GM12878 (cell line): ENCODE results near the gene RAPSN. TPM values are rescaled to one million over a fixed set of nuclear protein-coding genes. Genes with fewer than 3 reads are reported as not detected.

Experiments
- ATAC-seq: fragments of 200-7000 bp; cut with Tn5 transposase; 3 replicates; pipeline ENCODE4 v1.9.1; 2020; ENCODE audit warnings: mild to moderate bottlenecking, moderate library complexity
- BruUV-seq: library from RNA; stranded (reverse); fragments of 400-500 nt; replicated peaks from 2 replicates; lab custom pipeline; 2021; lab: Mats Ljungman, UMichigan
- CTCF ChIA-PET: fragments of 300-600 bp; sonication (Branson Sonifier 250); formaldehyde crosslinking; extraction: SDS; loops from one replicate; lab custom pipeline; 2021; ENCODE audit warnings: inconsistent platforms; lab: Yijun Ruan, JAX
- POLR2A ChIA-PET: fragments of 350-600 bp; formaldehyde crosslinking; extraction: SDS; loops from one replicate; lab custom pipeline; 2021; ENCODE audit warnings: inconsistent platforms; lab: Charles Lee
- RAD21 ChIA-PET: fragments of 300-600 bp; sonication (Branson Sonifier 250); formaldehyde crosslinking; loops from one replicate; lab custom pipeline; 2023; ENCODE audit warnings: antibody characterized with exemption; ENCODE audit not compliant: unreplicated experiment; lab: Charles Lee
- SMC1A ChIA-PET: fragments of 300-600 bp; sonication (Branson Sonifier 250); formaldehyde crosslinking; loops from one replicate; lab custom pipeline; 2023; ENCODE audit not compliant: unreplicated experiment, uncharacterized antibody; lab: Charles Lee
- DNase-seq: peaks from one replicate; pipeline ENCODE4 v3.0.0-alpha.2; 2011; ENCODE audit warnings: low read depth, low spot score
- FAIRE-seq: peaks from 3 replicates; lab custom pipeline; 2011; peaks lifted over from hg19 to GRCh38; lab: Jason Lieb, UNC
- H2AFZ ChIP-seq: 2 replicates; pipeline ENCODE4 v1.6.0; 2011; ENCODE audit warnings: low read depth, low read length, control low read depth; ENCODE audit not compliant: control insufficient read depth
- H3K27ac ChIP-seq: 2 replicates; pipeline ENCODE4 v1.5.1; 2011; ENCODE audit warnings: control low read depth; ENCODE audit not compliant: control insufficient read depth, insufficient read depth
- H3K27me3 ChIP-seq, 2 experiments: replicated peaks in 1 of 2; 2 replicates each; pipeline versions ENCODE4 v1.6.0 to v1.6.1; 2011; ENCODE audit warnings: low read length in 1 of 2; ENCODE audit not compliant: control insufficient read depth in 2 of 2, insufficient read depth in 2 of 2
- H3K36me3 ChIP-seq, 2 experiments: 2 replicates each; pipeline ENCODE4 v1.5.1; 2011; ENCODE audit warnings: low read length in 1 of 2; ENCODE audit not compliant: control insufficient read depth in 2 of 2, insufficient read depth in 2 of 2
- H3K4me1 ChIP-seq: 2 replicates; pipeline ENCODE4 v1.6.1; 2011; ENCODE audit warnings: mild to moderate bottlenecking, low read length, moderate library complexity, mixed read lengths; ENCODE audit not compliant: control insufficient read depth, insufficient read depth
- H3K4me2 ChIP-seq: 2 replicates; pipeline ENCODE4 v1.6.0; 2011; ENCODE audit warnings: control low read depth; ENCODE audit not compliant: control insufficient read depth, insufficient read depth
- H3K4me3 ChIP-seq: fragments of 200-600 bp; sonication (generic); 2 replicates; pipeline ENCODE4 v1.5.1; 2016
- H3K79me2 ChIP-seq: 2 replicates; pipeline ENCODE4 v1.6.0; 2011; ENCODE audit warnings: low read length; ENCODE audit not compliant: control insufficient read depth, insufficient read depth
- H3K9ac ChIP-seq: 2 replicates; pipeline ENCODE4 v1.8.0; 2011; ENCODE audit warnings: low read length, control low read depth, mixed read lengths; ENCODE audit not compliant: control insufficient read depth, insufficient read depth
- H3K9me3 ChIP-seq: replicated peaks from 3 replicates; pipeline ENCODE4 v1.5.1; 2011; ENCODE audit warnings: mild to moderate bottlenecking, low read length; ENCODE audit not compliant: control insufficient read depth, insufficient read depth
- H4K20me1 ChIP-seq: 2 replicates; pipeline ENCODE4 v1.6.0; 2011; ENCODE audit not compliant: control insufficient read depth, insufficient read depth
- ASH2L ChIP-seq: fragments of 300-600, 200-600 bp; sonication (generic); IDR thresholded peaks from 2 replicates; pipeline ENCODE4 v1.6.1; 2017; ENCODE audit warnings: low read depth, mild to moderate bottlenecking, borderline replicate concordance
- GATAD2B ChIP-seq: fragments of 450-650 bp; conservative IDR thresholded peaks from 2 replicates; pipeline ENCODE4 v1.6.1; 2017; ENCODE audit warnings: low read depth, mild to moderate bottlenecking, moderate library complexity
- HDAC2 ChIP-seq: fragments of 200-600 bp; sonication (generic); IDR thresholded peaks from 2 replicates; pipeline ENCODE4 v1.6.1; 2017
- HSF1 ChIP-seq: fragments of 150-350 bp; IDR thresholded peaks from 2 replicates; pipeline ENCODE4 v1.6.1; 2014; ENCODE audit warnings: mild to moderate bottlenecking, low read depth, low read length
- IKZF2 ChIP-seq, 2 experiments: fragments of 450-650 bp; IDR thresholded peaks; 2 replicates each; pipeline ENCODE4 v1.6.1; 2017; ENCODE audit warnings: mild to moderate bottlenecking in 2 of 2, moderate library complexity in 2 of 2
- MEF2A ChIP-seq: IDR thresholded peaks from 2 replicates; pipeline ENCODE4 v1.6.1; 2011; ENCODE audit warnings: low read depth, mild to moderate bottlenecking, low read length, moderate library complexity; ENCODE audit not compliant: insufficient read depth
- MTA3 ChIP-seq: IDR thresholded peaks from 2 replicates; pipeline ENCODE4 v1.6.1; 2012; ENCODE audit warnings: low read length, inconsistent platforms, borderline replicate concordance
- NFIC ChIP-seq: IDR thresholded peaks from 2 replicates; pipeline ENCODE4 v1.6.1; 2012; ENCODE audit warnings: low read depth, mild to moderate bottlenecking, inconsistent platforms, low read length, moderate library complexity
- PML ChIP-seq: IDR thresholded peaks from 2 replicates; pipeline ENCODE4 v1.6.1; 2012; ENCODE audit warnings: low read length, inconsistent platforms
- POLR2AphosphoS2 ChIP-seq: IDR thresholded peaks from 2 replicates; pipeline ENCODE4 v1.6.1; 2011; ENCODE audit warnings: low read depth, mild to moderate bottlenecking, low read length, improper control_type of control experiment, moderate library complexity
- RCOR1 ChIP-seq: conservative IDR thresholded peaks from 2 replicates; pipeline ENCODE4 v1.6.1; 2012; ENCODE audit warnings: low read depth, low read length, improper control_type of control experiment
- SIX5 ChIP-seq: IDR thresholded peaks from 2 replicates; pipeline ENCODE4 v1.6.1; 2011; ENCODE audit warnings: mild to moderate bottlenecking, low read depth, low read length, moderate library complexity; ENCODE audit not compliant: severe bottlenecking
- SMC3 ChIP-seq: IDR thresholded peaks from 2 replicates; pipeline ENCODE4 v1.6.1; 2011; ENCODE audit warnings: low read length, improper control_type of control experiment, borderline replicate concordance
- SRF ChIP-seq, 2 experiments: IDR thresholded peaks; 2 replicates each; pipeline ENCODE4 v1.6.1; 2011; ENCODE audit warnings: low read depth in 2 of 2, low read length in 2 of 2, mild to moderate bottlenecking in 1 of 2, moderate library complexity in 1 of 2
- STAT1 ChIP-seq: fragments of 450-650 bp; conservative IDR thresholded peaks from 2 replicates; pipeline ENCODE4 v1.6.1; 2014; ENCODE audit warnings: antibody characterized with exemption, mild to moderate bottlenecking
- YBX1 ChIP-seq: fragments of 450-650 bp; IDR thresholded peaks from 2 replicates; pipeline ENCODE4 v1.6.1; 2016; ENCODE audit warnings: antibody characterized with exemption
- ZBTB33 ChIP-seq: fragments of 450-650 bp; IDR thresholded peaks from 2 replicates; pipeline ENCODE4 v1.6.1; 2017; ENCODE audit warnings: mild to moderate bottlenecking
- ZNF687 ChIP-seq: fragments of 450-650 bp; IDR thresholded peaks from 2 replicates; pipeline ENCODE4 v1.6.1; 2017; ENCODE audit warnings: mild to moderate bottlenecking, moderate library complexity
- ZZZ3 ChIP-seq: IDR thresholded peaks from 2 replicates; pipeline ENCODE4 v1.6.1; 2011; ENCODE audit warnings: low read depth; ENCODE audit not compliant: control insufficient read depth, insufficient read length
- WGBS: methylation state at CpG from one replicate; pipeline ENCODE4 v1.1.6; 2016; ENCODE audit warnings: low lambda C conversion rate; ENCODE audit not compliant: insufficient replicate concordance, insufficient coverage; ENCODE audit errors: missing lambda C conversion rate; 5-methylcytosine and 5-hydroxymethylcytosine counted together
- in situ Hi-C: fragments of 300-500 bp; cut with MboI; formaldehyde crosslinking; loops from 9 replicates; pipeline ENCODE4 v1.14.3; 2018; ENCODE audit warnings: mixed read lengths
- intact Hi-C: fragments of 100-400 bp; cut with micrococcal nuclease; formaldehyde crosslinking; loops from one replicate; pipeline ENCODE4 v1.14.2; 2022; ENCODE audit not compliant: unreplicated experiment
- polyA plus RNA-seq, 11 experiments: library from polyadenylated mRNA; depleted of rRNA in 4 of 11; unstranded in 6 of 11; stranded (reverse) in 5 of 11; fragments of >200 nt; fragmentation: Nextera tagmentation in 4 of 11; fragmentation: Illumina TruSeq in 1 of 11; extraction: Ambion mirVana in 4 of 11; extraction: Trizol in 1 of 11; gene quantifications; 1 replicate in 1 of 11; 2 replicates in 10 of 11; pipeline versions ENCODE4 v1.2.1 to v1.2.3, GENCODE V29; 2011 to 2016; ENCODE audit warnings: inconsistent platforms in 2 of 11, missing spikeins in 2 of 11, low read depth in 1 of 11
- total RNA-seq, 4 experiments: library from RNA; depleted of rRNA in 3 of 4; stranded (reverse); fragments of >200 nt in 3 of 4; fragmentation: Illumina TruSeq in 1 of 4; extraction: Trizol in 1 of 4; gene quantifications; 2 replicates each; pipeline versions ENCODE4 v1.2.1 to v1.2.3, GENCODE V29; 2013 to 2021

The RAPSN gene
- total and polyA plus RNA-seq, 10 of the 15 experiments (the other 5 are each of a cell fraction or from before 2014, with no cell fraction given) = 0.08 to 0.23 (median 0.14) TPM; not detected in 6

DNA sequence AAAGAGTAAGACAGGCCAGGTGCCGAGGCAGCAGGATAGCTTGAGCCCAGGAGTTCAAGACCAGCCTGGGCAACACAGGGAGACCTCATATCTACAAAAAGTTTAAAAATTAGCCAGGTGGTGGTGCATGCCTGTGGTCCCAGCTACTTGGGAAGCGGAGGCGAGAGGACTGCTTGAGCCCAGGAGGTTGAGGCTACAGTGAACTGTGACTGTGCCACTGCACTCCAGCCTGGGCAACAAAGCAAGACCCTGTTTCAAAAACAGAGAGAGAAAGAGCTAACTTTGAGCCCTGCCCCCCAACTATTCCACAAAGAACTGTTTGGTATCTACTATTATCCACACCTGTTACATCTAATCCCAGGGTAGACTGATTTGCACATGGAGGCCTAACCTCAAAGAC lies 49.2 kb upstream of the RAPSN start:
- H4K20me1 ChIP-seq = no peaks in the 10 kb centered on the region

More for the DNA sequence above, 49.2 kb upstream of the RAPSN start:
- no peak for DNase-seq
- no peak for ATAC-seq
- TF ChIP-seq NFIC (no peak), MTA3 (no peak), IKZF2 (IDR thresholded peaks at IDR 0.05) (no peak), SMC3 (no peak), STAT1 (no peak), ZZZ3 (no peak), MEF2A (no peak), YBX1 (no peak), ZNF687 (no peak), GATAD2B (no peak), RCOR1 (no peak), PML (no peak), POLR2AphosphoS2 (no peak), HSF1 (no peak), ASH2L (no peak), HDAC2 (no peak), ZBTB33 (no peak), SRF (IDR thresholded peaks at IDR 0.05; ENCODE audit: low read depth in 2 of 2, low read length in 2 of 2) (no peak), SIX5 (no peak)
- no peak overlapping the region for H2AFZ ChIP-seq
- ChIA-PET CTCF (interaction anchor here (0.7 to 1.6 kb wide), 5 partner anchors 9 to 81 kb away, joined by 3 to 5 read pairs (median 3); partner anchors contain the start of genes KBTBD4 and NDUFS3), POLR2A (interaction anchor here (0.5 to 1.8 kb wide), 8 partner anchors 8 to 533 kb away, joined by 3 to 6 read pairs (median 4); no protein-coding TSS in a partner anchor), SMC1A (interaction anchor here (0.6 to 4.5 kb wide), 11 partner anchors 8 to 119 kb away, joined by 3 to 21 read pairs (median 5); partner anchors contain the start of gene CELF1), RAD21 (interaction anchor here (1.2 to 2.6 kb wide), 6 partner anchors 11 to 109 kb away, joined by 3 to 8 read pairs (median 4); no protein-coding TSS in a partner anchor)
- 86% methylated on average over 3 of the region's 3 CpGs for WGBS
- H3K4me3 ChIP-seq = no peak overlapping the region
- no peak overlapping the region for H3K4me2 ChIP-seq
- in situ Hi-C loops = no loop called here
- BruUV-seq = no TSS peak
- no peaks in the 10 kb centered on the region for H3K9me3 ChIP-seq
- intact Hi-C loops = no loop called here
- peaks cover 2 to 36% of the 10 kb centered on the region in 2 experiments for H3K36me3 ChIP-seq
- H3K27ac ChIP-seq = no peak overlapping the region
- peaks cover 81% of the 10 kb centered on the region for H3K79me2 ChIP-seq
- peaks cover 37% of the 10 kb centered on the region for H3K4me1 ChIP-seq
- no peaks in the 10 kb centered on the region for H3K27me3 ChIP-seq
- H3K9ac ChIP-seq = no peak overlapping the region
- FAIRE-seq = no peak
